Measurements from ENCODE around the gene LRRC8E.

Gene LRRC8E

GRCh38 chr19:7932930-7933300, 44.6 kb downstream of the LRRC8E start:
- TF ChIP-seq GATA1 (IDR thresholded peaks at IDR 0.05; ENCODE audit: low read depth, low read length): no peak
- TF ChIP-seq POLR2A (IDR thresholded peaks at IDR 0.05; ENCODE audit: low read length): no peak
- no peak for DNase-seq

- no peak for DNase-seq
Observed at GRCh38 chr19:7933411-7933810, 45.1 kb downstream of the LRRC8E start.

DNA sequence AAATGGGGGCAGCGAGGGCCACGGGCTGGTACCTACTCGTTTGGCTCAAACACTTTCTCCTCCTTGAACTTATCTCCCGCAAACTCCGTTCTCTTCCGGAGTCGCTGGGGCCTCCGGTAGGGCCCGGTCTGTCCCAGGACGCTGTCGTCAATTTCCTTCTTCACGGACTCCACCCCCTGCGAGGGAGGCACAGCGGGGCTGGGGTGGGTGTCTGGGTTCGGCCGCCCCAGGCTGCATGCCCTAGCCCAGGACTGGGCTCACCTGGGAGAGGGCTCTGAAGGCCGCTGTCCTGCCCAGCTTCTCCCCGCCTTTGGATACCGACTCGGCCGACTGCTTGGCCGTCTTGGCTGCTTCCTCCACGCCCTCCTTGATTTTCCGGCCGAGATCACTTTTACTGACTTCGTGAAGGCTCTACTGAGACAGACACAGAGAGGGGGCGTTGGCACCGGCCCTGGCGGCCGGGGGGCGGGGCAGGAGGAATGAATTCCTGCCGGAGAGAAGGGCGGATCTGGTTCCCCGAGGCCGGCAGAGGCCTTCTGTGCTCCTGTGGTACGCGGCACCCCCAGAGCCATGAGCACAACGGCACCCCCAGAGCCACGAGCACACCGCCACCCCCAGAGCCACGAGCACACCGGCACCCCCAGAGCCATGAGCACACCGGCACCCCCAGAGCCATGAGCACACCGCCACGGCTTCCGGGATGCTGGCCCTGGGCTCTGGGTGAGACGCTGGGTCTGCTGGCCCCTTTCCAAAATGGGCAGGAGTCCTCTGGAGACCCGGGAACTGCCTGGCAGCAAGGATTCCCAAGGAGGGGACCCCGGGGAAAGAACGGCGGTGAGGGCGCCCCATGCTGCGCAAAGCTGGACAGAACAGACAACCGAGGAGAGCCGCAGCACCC, 45.8 kb downstream of the LRRC8E start:
- TF ChIP-seq POLR2A (IDR thresholded peaks at IDR 0.05; ENCODE audit: low read length) (no peak), GATA1 (IDR thresholded peaks at IDR 0.05; ENCODE audit: low read depth, low read length) (no peak)
- DNase-seq: no peak

More at GRCh38 chr19:7933411-7933810, 45.1 kb downstream of the LRRC8E start:
- TF ChIP-seq POLR2A (IDR thresholded peaks at IDR 0.05; ENCODE audit: low read length): no peak
- no peak for TF ChIP-seq GATA1 (IDR thresholded peaks at IDR 0.05; ENCODE audit: low read depth, low read length)

- no peak for TF ChIP-seq POLR2A (IDR thresholded peaks at IDR 0.05; ENCODE audit: low read length)
- no peak for TF ChIP-seq GATA1 (IDR thresholded peaks at IDR 0.05; ENCODE audit: low read depth, low read length)
- no peak for DNase-seq
Observed at GRCh38 chr19:7934766-7935165, 46.5 kb downstream of the LRRC8E start.

DNA sequence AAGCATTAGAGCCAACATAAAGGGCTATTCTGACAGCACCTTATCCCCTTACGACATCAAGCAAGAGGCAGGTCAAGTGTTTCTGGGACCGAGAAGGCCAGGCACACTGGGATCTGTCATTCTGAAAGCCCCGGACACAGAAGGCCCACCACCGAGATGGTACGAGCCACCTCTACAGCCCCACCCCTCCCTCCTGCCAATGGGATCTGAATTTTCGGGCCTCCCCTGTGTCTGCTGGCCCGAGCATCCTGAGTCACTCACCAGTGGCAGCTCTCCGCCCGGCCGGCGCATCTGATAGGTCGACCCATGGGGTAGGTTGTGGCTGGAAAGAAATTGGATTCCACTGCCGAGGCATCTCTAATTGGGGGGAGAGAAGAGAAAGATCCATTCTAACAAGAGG, 52.5 kb downstream of the LRRC8E start:
- TF ChIP-seq POLR2A (IDR thresholded peaks at IDR 0.05; ENCODE audit: low read length) (no peak), GATA1 (IDR thresholded peaks at IDR 0.05; ENCODE audit: low read depth, low read length) (no peak)

GRCh38 chr19:7941895-7942596, 53.7 kb downstream of the LRRC8E start:
- no peak for TF ChIP-seq POLR2A (IDR thresholded peaks at IDR 0.05; ENCODE audit: low read length)
- TF ChIP-seq GATA1 (IDR thresholded peaks at IDR 0.05; ENCODE audit: low read depth, low read length): no peak
- no peak for DNase-seq

More for the DNA sequence above, 52.5 kb downstream of the LRRC8E start:
- DNase-seq: no peak

DNA sequence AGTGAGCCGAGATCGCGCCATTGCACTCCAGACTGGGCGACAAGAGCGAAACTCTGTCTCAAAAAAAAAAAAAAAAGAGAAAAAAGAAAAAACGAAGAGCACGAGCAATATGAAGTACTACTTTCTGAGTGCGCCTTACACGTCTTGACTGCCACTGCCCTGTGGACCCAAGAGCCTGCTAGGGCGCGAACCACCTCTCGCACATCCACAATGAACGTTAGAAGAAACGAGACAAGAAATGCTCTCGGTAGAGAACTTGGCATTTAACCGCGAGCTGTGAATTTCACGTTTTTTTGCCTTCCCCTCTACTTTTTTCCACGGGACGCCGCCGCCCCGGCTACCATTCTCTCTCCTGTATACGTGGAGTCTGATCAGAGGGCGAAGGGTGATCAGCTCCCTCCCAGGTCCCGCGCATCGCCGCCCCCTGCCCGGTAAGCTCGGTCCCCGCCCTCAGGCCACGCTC, 54.7 kb downstream of the LRRC8E start:
- TF ChIP-seq POLR2A (IDR thresholded peaks at IDR 0.05; ENCODE audit: low read length) (no peak), GATA1 (IDR thresholded peaks at IDR 0.05; ENCODE audit: low read depth, low read length) (no peak)
- DNase-seq: peak; percentile 60 to 71

DNA sequence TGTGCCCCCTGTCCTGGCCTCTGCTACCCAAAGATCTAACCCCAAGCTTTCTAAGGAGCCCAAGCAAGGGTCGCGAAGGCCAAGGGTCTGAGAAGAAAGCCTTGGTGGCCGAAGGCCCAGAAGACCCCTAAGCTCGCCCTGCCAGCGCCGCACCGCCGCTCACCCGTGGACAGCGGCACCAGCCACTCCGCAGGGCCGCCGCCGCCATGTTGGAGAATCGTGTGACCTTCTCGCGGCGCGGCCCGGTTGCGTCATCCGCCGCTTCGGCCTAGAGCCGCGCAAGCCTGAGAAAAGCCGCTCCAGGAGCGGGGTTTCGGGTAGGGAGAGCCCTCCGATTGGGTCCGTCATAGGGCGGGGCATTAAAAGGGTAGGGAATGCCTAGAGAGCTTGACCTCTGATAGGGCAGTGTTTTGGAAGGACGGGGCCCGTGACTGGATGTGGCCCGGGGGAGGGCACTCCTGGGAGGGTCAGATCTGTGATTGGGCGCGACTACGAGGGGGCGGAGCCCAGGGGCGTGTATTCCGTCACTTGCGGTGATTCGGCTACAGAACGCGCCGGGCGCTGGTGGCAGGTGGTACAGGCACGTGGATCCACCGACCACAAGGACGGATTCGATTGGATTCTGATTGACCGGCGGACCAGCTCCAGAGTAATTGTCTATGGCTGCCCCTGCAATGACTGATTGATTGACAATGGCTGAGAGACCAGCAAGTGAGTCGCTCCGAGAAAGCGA, 55.3 kb downstream of the LRRC8E start, which contains the start of gene TIMM44:
TIMM44 (minus strand) TSS at position 223 of the 733 bp plus-strand sequence; CDS start at position 208, 15 bp downstream.
- no peak for TF ChIP-seq GATA1 (IDR thresholded peaks at IDR 0.05; ENCODE audit: low read depth, low read length)
- TF ChIP-seq POLR2A (IDR thresholded peaks at IDR 0.05; ENCODE audit: low read length): peak; percentile 92
- peak; percentile 99 for DNase-seq

GRCh38 chr19:7944177-7944761, 56.0 kb downstream of the LRRC8E start:
- DNase-seq: peak; percentile 88 to 93
- no peak for TF ChIP-seq POLR2A (IDR thresholded peaks at IDR 0.05; ENCODE audit: low read length)
- TF ChIP-seq GATA1 (IDR thresholded peaks at IDR 0.05; ENCODE audit: low read depth, low read length): no peak

DNA sequence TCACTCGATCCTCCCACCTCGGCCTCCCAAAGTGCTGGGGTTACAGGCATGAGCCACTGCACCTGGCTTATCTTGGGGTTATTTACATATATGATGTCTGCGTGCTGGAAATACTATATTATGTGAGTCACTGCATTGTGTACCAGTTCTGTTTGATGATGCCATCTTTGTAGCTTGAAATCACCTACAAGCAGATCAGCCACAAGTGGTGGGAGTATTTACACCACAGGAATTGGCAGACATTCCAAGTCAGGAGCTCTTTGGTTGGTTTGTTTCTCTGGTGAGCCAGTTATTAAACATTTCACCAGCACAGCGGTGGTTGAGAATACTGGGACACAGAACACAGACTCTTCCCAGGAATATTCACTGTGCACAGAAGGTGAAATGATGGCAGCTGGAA, 59.6 kb downstream of the LRRC8E start:
- TF ChIP-seq POLR2A (IDR thresholded peaks at IDR 0.05; ENCODE audit: low read length) (no peak), GATA1 (IDR thresholded peaks at IDR 0.05; ENCODE audit: low read depth, low read length) (no peak)

More for the DNA sequence above, 59.6 kb downstream of the LRRC8E start:
- DNase-seq: no peak

All from erythroblast (primary cell).